CD4-positive, alpha-beta T cell treated with Interleukin-4 for 4 hours (primary cell): ENCODE data around the gene MYO1F.
"Not testable (repeated sequence)": the region's sequence is repeated elsewhere in the genome, so short reads cannot be mapped to it uniquely, and the experiment has no call there.

Experiments used
- DNase-seq: peaks from one replicate; pipeline ENCODE4 v3.0.0-alpha.2; 2020

Gene MYO1F

GRCh38 chr19:8561075-8561764 lies 16.0 kb downstream of the MYO1F start:
- DNase-seq = no peak

- DNase-seq = no peak
These were observed 18.9 kb downstream of the MYO1F start for GRCh38 chr19:8558325-8558724.

- no peak for DNase-seq
These were observed 19.5 kb downstream of the MYO1F start for GRCh38 chr19:8557642-8558238.

- not testable (repeated sequence) for DNase-seq
These were observed 23.5 kb downstream of the MYO1F start for GRCh38 chr19:8553729-8554128.

- no peak for DNase-seq
These were observed 24.4 kb downstream of the MYO1F start for GRCh38 chr19:8552810-8553209.

- no peak for DNase-seq
These were observed 27.2 kb downstream of the MYO1F start for GRCh38 chr19:8550070-8550469.

- no peak for DNase-seq
These were observed 31.5 kb downstream of the MYO1F start for GRCh38 chr19:8545743-8546142.

- no peak for DNase-seq
These were observed 33.1 kb downstream of the MYO1F start for GRCh38 chr19:8544168-8544567.

- DNase-seq = no peak
These were observed 37.6 kb downstream of the MYO1F start for GRCh38 chr19:8539621-8540149.

- no peak for DNase-seq
These were observed 40.1 kb downstream of the MYO1F start for GRCh38 chr19:8537099-8537498.

GRCh38 chr19:8536282-8536681 lies 41.0 kb downstream of the MYO1F start:
- DNase-seq = no peak

- DNase-seq = no peak
These were observed 45.0 kb downstream of the MYO1F start for GRCh38 chr19:8532225-8532624.

- DNase-seq = no peak
These were observed 45.8 kb downstream of the MYO1F start for GRCh38 chr19:8531470-8531869.

GRCh38 chr19:8530061-8530679 lies 47.1 kb downstream of the MYO1F start:
- DNase-seq = no peak

GRCh38 chr19:8529369-8530006 lies 47.8 kb downstream of the MYO1F start:
- DNase-seq = no peak

GRCh38 chr19:8528500-8528899 lies 48.7 kb downstream of the MYO1F start:
- DNase-seq = no peak

- no peak for DNase-seq
These were observed 50.7 kb downstream of the MYO1F start for GRCh38 chr19:8526345-8527091.

- DNase-seq = no peak
These were observed 51.9 kb downstream of the MYO1F start for GRCh38 chr19:8525401-8525684.

- DNase-seq = no peak
These were observed 57.9 kb downstream of the MYO1F start for GRCh38 chr19:8519388-8519787.

- DNase-seq = no peak
These were observed 58.7 kb downstream of the MYO1F start for GRCh38 chr19:8518536-8518935.

GRCh38 chr19:8517551-8518442 lies 59.4 kb downstream of the MYO1F start:
- peak; percentile 85 for DNase-seq

- DNase-seq = peak; percentile 83
These were observed 61.9 kb downstream of the MYO1F start for GRCh38 chr19:8515317-8515716.
